ENCODE results near the gene CFAP69. TPM values are rescaled to one million over a fixed set of nuclear protein-coding genes. Genes with fewer than 3 reads are reported as not detected.
A peak's percentile ranks its signal among the peaks of the same experiment; 100 is the strongest.

CFAP69 gene
- total RNA-seq, 2 donors from 2014 or later = 0.21 to 0.33 TPM

DNA sequence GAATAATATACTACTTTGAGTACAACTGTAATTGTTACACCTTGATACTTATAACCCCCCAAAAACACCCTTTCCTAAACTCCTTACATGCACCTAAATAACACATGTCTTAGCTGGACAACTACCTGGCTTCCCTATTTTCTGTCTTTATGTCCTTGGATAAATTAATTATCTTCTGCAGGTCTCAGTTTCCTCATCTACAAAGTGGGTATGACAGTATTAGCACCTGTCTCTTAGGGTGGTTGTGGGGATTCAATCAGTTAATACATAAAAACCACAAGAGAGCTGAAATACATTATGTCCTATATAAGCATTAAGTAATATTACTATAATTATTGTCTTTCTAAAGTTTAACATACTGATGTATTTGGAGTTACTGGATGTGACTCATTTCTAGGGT is 22.6 kb upstream of the CFAP69 start:
- peaks cover 16 to 65% of the 10 kb centered on the region in 2 donors for H3K27me3 Mint-ChIP-seq
- no peak overlapping the region for H3K4me3 Mint-ChIP-seq
- DNase-seq (ENCODE audit: low spot score) = no peak
- no peak for ATAC-seq
- no peaks in the 10 kb centered on the region for H3K36me3 Mint-ChIP-seq
- no peaks in the 10 kb centered on the region for H3K9me3 Mint-ChIP-seq
- no peak overlapping the region for H3K27ac Mint-ChIP-seq
- peaks cover 0 to 6% of the 10 kb centered on the region in 2 donors for H3K4me1 Mint-ChIP-seq (ENCODE audit: low read depth in 2 of 2)

- ATAC-seq (no peak), DNase-seq (ENCODE audit: low spot score) (no peak)
- no peaks in the 10 kb centered on the region for H3K9me3 Mint-ChIP-seq
- H3K4me3 Mint-ChIP-seq = no peak overlapping the region
- peaks cover 0 to 6% of the 10 kb centered on the region in 2 donors for H3K4me1 Mint-ChIP-seq (ENCODE audit: low read depth in 2 of 2)
- H3K27me3 Mint-ChIP-seq = peaks cover 16 to 64% of the 10 kb centered on the region in 2 donors
- H3K36me3 Mint-ChIP-seq = no peaks in the 10 kb centered on the region
- no peak overlapping the region for H3K27ac Mint-ChIP-seq
Measured at GRCh38 chr7:90222811-90223725, 21.9 kb upstream of the CFAP69 start.

GRCh38 chr7:90224195-90224594 is 20.8 kb upstream of the CFAP69 start:
- ATAC-seq (peak; percentile 27 to 45), DNase-seq (ENCODE audit: low spot score) (no peak)
- H3K27ac Mint-ChIP-seq = no peak overlapping the region
- H3K4me1 Mint-ChIP-seq (ENCODE audit: low read depth in 2 of 2) = peaks cover 0 to 6% of the 10 kb centered on the region in 2 donors
- H3K9me3 Mint-ChIP-seq = no peaks in the 10 kb centered on the region
- no peaks in the 10 kb centered on the region for H3K36me3 Mint-ChIP-seq
- peaks cover 20 to 64% of the 10 kb centered on the region in 2 donors for H3K27me3 Mint-ChIP-seq
- H3K4me3 Mint-ChIP-seq = no peak overlapping the region

DNA sequence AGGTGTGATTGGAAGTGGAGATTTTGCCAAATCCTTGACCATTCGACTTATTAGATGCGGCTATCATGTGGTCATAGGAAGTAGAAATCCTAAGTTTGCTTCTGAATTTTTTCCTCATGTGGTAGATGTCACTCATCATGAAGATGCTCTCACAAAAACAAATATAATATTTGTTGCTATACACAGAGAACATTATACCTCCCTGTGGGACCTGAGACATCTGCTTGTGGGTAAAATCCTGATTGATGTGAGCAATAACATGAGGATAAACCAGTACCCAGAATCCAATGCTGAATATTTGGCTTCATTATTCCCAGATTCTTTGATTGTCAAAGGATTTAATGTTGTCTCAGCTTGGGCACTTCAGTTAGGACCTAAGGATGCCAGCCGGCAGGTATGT is 19.8 kb upstream of the CFAP69 start:
- peaks cover 0 to 6% of the 10 kb centered on the region in 2 donors for H3K4me1 Mint-ChIP-seq (ENCODE audit: low read depth in 2 of 2)
- no peak overlapping the region for H3K4me3 Mint-ChIP-seq
- H3K27ac Mint-ChIP-seq = no peak overlapping the region
- H3K27me3 Mint-ChIP-seq = peaks cover 20 to 55% of the 10 kb centered on the region in 2 donors
- ATAC-seq = no peak
- no peaks in the 10 kb centered on the region for H3K36me3 Mint-ChIP-seq
- H3K9me3 Mint-ChIP-seq = no peaks in the 10 kb centered on the region
- DNase-seq (ENCODE audit: low spot score) = no peak

DNA sequence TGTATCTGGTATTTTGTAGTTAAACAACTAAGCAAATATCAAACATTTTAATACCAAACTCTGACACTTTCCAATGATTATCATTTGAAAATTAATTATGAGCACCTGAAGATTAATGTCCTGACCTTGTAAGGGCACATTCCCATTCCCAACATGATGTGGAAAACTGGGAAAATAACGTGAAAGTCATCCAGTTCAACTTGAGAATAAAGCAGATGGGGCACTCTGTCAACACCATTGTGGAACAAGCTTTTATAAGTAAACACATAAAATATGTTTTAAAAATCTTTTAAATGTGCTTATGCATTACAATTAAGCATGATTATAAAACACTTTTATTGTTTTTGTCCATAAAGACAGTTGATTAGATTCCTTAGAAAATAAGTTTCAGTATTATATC is 19.4 kb upstream of the CFAP69 start:
- peaks cover 0 to 6% of the 10 kb centered on the region in 2 donors for H3K4me1 Mint-ChIP-seq (ENCODE audit: low read depth in 2 of 2)
- no peaks in the 10 kb centered on the region for H3K36me3 Mint-ChIP-seq
- H3K27me3 Mint-ChIP-seq = peaks cover 15 to 51% of the 10 kb centered on the region in 2 donors
- H3K27ac Mint-ChIP-seq = no peak overlapping the region
- no peak for ATAC-seq
- no peak for DNase-seq (ENCODE audit: low spot score)
- no peak overlapping the region for H3K4me3 Mint-ChIP-seq
- no peaks in the 10 kb centered on the region for H3K9me3 Mint-ChIP-seq

GRCh38 chr7:90227259-90227658 is 17.7 kb upstream of the CFAP69 start:
- no peaks in the 10 kb centered on the region for H3K9me3 Mint-ChIP-seq

GRCh38 chr7:90229682-90230081 is 15.3 kb upstream of the CFAP69 start:
- Mint-ChIP-seq H3K27ac (no peak overlapping the region), H3K4me3 (no peak overlapping the region), H3K9me3 (no peaks in the 10 kb centered on the region), H3K36me3 (no peaks in the 10 kb centered on the region), H3K27me3 (peaks cover 14 to 22% of the 10 kb centered on the region in 2 donors), H3K4me1 (ENCODE audit: low read depth in 2 of 2) (no peaks in the 10 kb centered on the region)
- DNase-seq (ENCODE audit: low spot score) (no peak), ATAC-seq (no peak)

More at GRCh38 chr7:90227259-90227658, 17.7 kb upstream of the CFAP69 start:
- no peak overlapping the region for H3K4me3 Mint-ChIP-seq
- peaks cover 14 to 38% of the 10 kb centered on the region in 2 donors for H3K27me3 Mint-ChIP-seq
- H3K4me1 Mint-ChIP-seq (ENCODE audit: low read depth in 2 of 2) = peaks cover 0 to 6% of the 10 kb centered on the region in 2 donors
- no peaks in the 10 kb centered on the region for H3K36me3 Mint-ChIP-seq
- no peak for DNase-seq (ENCODE audit: low spot score)
- no peak overlapping the region for H3K27ac Mint-ChIP-seq
- no peak for ATAC-seq

DNA sequence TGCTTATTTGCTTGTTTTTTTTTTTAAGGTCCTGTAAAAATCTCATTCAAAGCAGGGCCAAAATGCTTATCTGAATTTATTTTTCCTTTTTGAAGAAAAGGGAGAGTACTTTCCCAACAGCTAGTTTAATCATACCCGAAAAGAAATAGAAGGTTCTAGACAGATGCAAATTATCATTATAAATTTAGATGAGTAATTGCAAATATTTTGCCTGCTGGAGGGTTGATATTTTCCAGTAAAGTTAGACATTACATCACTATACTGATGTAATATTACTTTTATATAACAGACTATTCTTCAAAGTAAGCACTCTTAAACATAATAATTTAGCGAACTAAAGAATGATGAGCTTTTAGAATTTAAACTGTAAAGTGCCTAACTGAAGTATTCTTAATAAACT is 14.1 kb upstream of the CFAP69 start:
- DNase-seq (ENCODE audit: low spot score) (no peak), ATAC-seq (no peak)
- Mint-ChIP-seq H3K27ac (no peak overlapping the region), H3K9me3 (no peaks in the 10 kb centered on the region), H3K27me3 (peaks cover 11 to 18% of the 10 kb centered on the region in 2 donors), H3K36me3 (no peaks in the 10 kb centered on the region), H3K4me1 (ENCODE audit: low read depth in 2 of 2) (no peaks in the 10 kb centered on the region), H3K4me3 (no peak overlapping the region)

DNA sequence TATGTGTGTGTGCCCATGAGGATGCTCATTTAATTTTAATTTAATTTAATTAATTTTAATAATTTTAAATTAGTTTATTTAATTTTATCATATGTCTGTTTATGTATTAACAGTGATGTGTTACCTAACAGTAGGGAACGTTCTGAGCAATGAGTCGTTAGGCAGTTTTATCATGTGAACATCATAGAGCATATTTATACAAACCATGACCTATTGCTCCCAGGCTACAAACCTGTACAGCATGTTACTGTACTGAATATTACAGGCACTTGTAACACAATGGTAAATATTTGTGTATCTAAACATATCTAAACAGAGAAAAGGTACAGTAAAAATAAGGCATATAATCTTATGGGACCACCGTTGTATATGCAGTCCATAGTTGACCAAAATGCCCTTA is 13.7 kb upstream of the CFAP69 start:
- no peak overlapping the region for H3K4me3 Mint-ChIP-seq
- no peaks in the 10 kb centered on the region for H3K9me3 Mint-ChIP-seq
- ATAC-seq (no peak), DNase-seq (ENCODE audit: low spot score) (no peak)
- H3K27me3 Mint-ChIP-seq = peaks cover 11 to 18% of the 10 kb centered on the region in 2 donors
- H3K27ac Mint-ChIP-seq = no peak overlapping the region
- no peaks in the 10 kb centered on the region for H3K4me1 Mint-ChIP-seq (ENCODE audit: low read depth in 2 of 2)
- no peaks in the 10 kb centered on the region for H3K36me3 Mint-ChIP-seq

- H3K36me3 Mint-ChIP-seq = no peaks in the 10 kb centered on the region
- ATAC-seq = no peak
- no peaks in the 10 kb centered on the region for H3K4me1 Mint-ChIP-seq (ENCODE audit: low read depth in 2 of 2)
- no peak overlapping the region for H3K27ac Mint-ChIP-seq
- peaks cover 9 to 18% of the 10 kb centered on the region in 2 donors for H3K27me3 Mint-ChIP-seq
- H3K4me3 Mint-ChIP-seq = no peak overlapping the region
- no peak for DNase-seq (ENCODE audit: low spot score)
- H3K9me3 Mint-ChIP-seq = no peaks in the 10 kb centered on the region
Measured at GRCh38 chr7:90232430-90232829, 12.5 kb upstream of the CFAP69 start.

GRCh38 chr7:90233569-90233968 is 11.4 kb upstream of the CFAP69 start:
- Mint-ChIP-seq H3K36me3 (no peaks in the 10 kb centered on the region), H3K9me3 (no peaks in the 10 kb centered on the region), H3K4me3 (no peak overlapping the region)

DNA sequence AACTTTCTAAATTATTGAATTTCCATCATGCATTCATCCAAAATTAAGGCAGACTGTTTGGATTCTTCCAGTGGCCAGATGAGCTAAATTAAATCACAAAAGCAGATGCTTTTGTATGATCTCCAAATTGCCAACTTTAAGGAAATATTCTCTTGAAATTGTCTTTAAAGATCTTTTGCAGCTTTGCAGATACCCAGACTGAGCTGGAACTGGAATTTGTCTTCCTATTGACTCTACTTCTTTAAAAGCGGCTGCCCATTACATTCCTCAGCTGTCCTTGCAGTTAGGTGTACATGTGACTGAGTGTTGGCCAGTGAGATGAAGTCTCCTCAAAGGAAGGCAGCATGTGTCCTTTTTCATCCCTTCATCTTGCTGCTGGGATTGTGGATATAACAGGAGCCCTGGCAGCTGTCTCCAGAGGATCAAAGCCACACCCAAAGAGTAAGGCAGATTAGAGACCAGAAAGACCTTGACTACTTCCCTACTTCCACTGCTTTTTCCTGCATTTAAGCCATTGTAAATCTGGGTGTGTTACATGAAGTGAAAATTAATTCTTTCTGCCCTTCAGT is 8.2 kb upstream of the CFAP69 start:
- Mint-ChIP-seq H3K4me1 (ENCODE audit: low read depth in 2 of 2) (peaks cover 3 to 5% of the 10 kb centered on the region in 2 donors), H3K36me3 (no peaks in the 10 kb centered on the region), H3K4me3 (no peak overlapping the region), H3K27ac (no peak overlapping the region), H3K9me3 (no peaks in the 10 kb centered on the region), H3K27me3 (peaks cover 3% of the 10 kb centered on the region in 2 donors)
- DNase-seq (ENCODE audit: low spot score) = no peak
- no peak for ATAC-seq

More at GRCh38 chr7:90233569-90233968, 11.4 kb upstream of the CFAP69 start:
- Mint-ChIP-seq H3K4me1 (ENCODE audit: low read depth in 2 of 2) (no peaks in the 10 kb centered on the region), H3K27ac (no peak overlapping the region), H3K27me3 (peaks cover 7 to 8% of the 10 kb centered on the region in 2 donors)
- DNase-seq (ENCODE audit: low spot score) (no peak), ATAC-seq (no peak)

DNA sequence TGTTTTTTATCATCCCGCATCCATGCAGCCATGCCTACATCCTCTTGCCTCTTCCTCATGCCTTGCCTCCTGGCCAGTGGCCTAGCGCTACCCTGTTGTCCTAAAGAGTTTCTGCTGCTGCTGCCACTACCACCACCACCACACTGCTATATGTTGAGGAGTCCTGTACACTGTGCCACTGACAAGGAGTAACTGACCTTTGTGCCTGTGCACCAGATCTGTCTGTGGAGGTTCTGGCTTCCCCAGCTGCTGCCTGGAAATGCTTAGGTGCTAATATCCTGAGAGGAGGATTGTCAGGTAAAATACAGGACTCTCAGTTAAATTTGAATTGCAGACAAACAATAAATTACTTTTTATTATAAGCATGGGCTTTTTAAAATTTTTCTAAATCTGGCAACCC is 7.0 kb upstream of the CFAP69 start:
- H3K4me1 Mint-ChIP-seq (ENCODE audit: low read depth in 2 of 2) = peaks cover 3 to 5% of the 10 kb centered on the region in 2 donors
- H3K9me3 Mint-ChIP-seq = no peaks in the 10 kb centered on the region
- DNase-seq (ENCODE audit: low spot score) = no peak
- no peak for ATAC-seq
- H3K27me3 Mint-ChIP-seq = peaks cover 9 to 12% of the 10 kb centered on the region in 2 donors
- H3K4me3 Mint-ChIP-seq = no peak overlapping the region
- no peak overlapping the region for H3K27ac Mint-ChIP-seq
- peaks cover 4% of the 10 kb centered on the region for H3K36me3 Mint-ChIP-seq

DNA sequence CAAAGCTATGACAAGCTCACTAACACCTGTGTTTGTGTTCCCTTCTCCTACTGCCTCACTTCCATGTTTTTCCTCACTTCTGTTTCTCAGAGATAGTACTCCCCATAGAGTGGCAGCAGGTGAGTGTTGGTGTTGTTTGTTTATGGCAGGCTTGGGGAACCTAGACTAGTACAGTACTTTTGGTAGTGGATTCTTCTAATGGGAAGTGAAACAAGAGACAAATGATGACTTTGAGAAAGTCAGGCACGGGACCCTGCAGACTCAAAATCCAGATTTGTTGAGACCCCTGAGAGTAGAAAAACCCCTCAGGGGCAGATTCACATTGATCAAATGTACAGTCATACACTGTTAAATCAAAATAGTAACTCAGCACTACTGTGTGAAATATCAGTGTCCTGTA is 6.4 kb upstream of the CFAP69 start:
- peaks cover 3 to 5% of the 10 kb centered on the region in 2 donors for H3K4me1 Mint-ChIP-seq (ENCODE audit: low read depth in 2 of 2)
- no peak overlapping the region for H3K4me3 Mint-ChIP-seq
- peaks cover 4% of the 10 kb centered on the region for H3K36me3 Mint-ChIP-seq
- ATAC-seq (no peak), DNase-seq (ENCODE audit: low spot score) (no peak)
- no peak overlapping the region for H3K27ac Mint-ChIP-seq
- H3K9me3 Mint-ChIP-seq = no peaks in the 10 kb centered on the region
- H3K27me3 Mint-ChIP-seq = peaks cover 9 to 16% of the 10 kb centered on the region in 2 donors
